ENCODE results near the gene HDAC8.
A peak's percentile ranks its signal among the peaks of the same experiment; 100 is the strongest.
"Not testable (repeated sequence)": the region's sequence is repeated elsewhere in the genome, so short reads cannot be mapped to it uniquely, and the experiment has no call there.

The HDAC8 gene

GRCh38 chrX:72566448-72566847 is 6.2 kb downstream of the HDAC8 start:
- TF ChIP-seq, protein P1, sequence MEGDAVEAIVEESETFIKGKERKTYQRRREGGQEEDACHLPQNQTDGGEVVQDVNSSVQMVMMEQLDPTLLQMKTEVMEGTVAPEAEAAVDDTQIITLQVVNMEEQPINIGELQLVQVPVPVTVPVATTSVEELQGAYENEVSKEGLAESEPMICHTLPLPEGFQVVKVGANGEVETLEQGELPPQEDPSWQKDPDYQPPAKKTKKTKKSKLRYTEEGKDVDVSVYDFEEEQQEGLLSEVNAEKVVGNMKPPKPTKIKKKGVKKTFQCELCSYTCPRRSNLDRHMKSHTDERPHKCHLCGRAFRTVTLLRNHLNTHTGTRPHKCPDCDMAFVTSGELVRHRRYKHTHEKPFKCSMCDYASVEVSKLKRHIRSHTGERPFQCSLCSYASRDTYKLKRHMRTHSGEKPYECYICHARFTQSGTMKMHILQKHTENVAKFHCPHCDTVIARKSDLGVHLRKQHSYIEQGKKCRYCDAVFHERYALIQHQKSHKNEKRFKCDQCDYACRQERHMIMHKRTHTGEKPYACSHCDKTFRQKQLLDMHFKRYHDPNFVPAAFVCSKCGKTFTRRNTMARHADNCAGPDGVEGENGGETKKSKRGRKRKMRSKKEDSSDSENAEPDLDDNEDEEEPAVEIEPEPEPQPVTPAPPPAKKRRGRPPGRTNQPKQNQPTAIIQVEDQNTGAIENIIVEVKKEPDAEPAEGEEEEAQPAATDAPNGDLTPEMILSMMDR (IDR thresholded peaks at IDR 0.05), result no peak
- no peak for TF ChIP-seq ZFX (IDR thresholded peaks at IDR 0.05; ENCODE audit: borderline replicate concordance)
- H3K27ac ChIP-seq, result no peak overlapping the region

DNA sequence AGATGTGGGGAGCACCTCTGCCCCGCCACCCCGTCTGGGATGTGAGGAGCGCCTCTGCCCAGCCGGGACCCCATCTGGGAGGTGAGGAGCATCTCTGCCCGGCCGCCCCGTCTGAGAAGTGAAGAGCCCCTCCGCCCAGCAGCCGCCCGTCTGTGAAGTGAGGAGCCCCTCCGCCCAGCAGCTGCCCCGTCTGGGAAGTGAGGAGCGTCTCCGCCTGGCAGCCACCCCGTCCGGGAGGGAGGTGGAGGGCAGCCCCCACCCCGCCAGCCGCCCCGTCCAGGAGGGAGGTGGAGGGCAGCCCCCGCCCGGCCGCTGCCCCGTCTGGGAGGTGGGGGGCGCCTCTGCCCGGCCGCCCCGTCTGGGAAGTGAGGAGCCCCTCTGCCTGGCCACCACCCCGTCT is 13.0 kb downstream of the HDAC8 start:
- not testable (repeated sequence) for H3K27ac ChIP-seq

- TF ChIP-seq, protein P1 (IDR thresholded peaks at IDR 0.05), result no peak
- no peak for TF ChIP-seq ZFX (IDR thresholded peaks at IDR 0.05; ENCODE audit: borderline replicate concordance)
- H3K27ac ChIP-seq, result no peak overlapping the region
These were observed 18.0 kb downstream of the HDAC8 start for GRCh38 chrX:72554448-72555140.

DNA sequence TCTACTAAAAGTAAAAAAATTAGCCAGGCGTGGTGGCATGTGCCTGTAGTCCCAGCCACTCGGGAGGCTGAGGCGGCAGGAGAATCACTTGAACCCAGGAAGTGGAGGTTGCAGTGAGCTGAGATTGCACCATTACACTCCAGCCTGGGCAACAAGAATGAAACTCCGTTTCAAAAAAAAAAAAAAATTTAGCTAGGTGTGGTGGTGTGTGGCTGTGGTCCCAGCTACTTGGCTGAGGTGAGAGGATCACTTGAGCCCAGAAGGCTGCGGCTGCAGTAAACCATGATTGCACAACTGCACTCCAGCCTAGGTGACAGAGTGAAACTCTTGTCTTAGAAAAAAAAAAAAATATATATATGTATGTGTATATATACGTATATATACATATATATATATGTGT is 20.2 kb downstream of the HDAC8 start:
- H3K27ac ChIP-seq, result not testable (repeated sequence)

GRCh38 chrX:72545990-72546389 is 26.7 kb downstream of the HDAC8 start:
- H3K27ac ChIP-seq, result no peak overlapping the region
- TF ChIP-seq, protein P1 (IDR thresholded peaks at IDR 0.05), result peak; percentile 33
- no peak for TF ChIP-seq ZFX (IDR thresholded peaks at IDR 0.05; ENCODE audit: borderline replicate concordance)

- no peak overlapping the region for H3K27ac ChIP-seq
- TF ChIP-seq, protein P1 (IDR thresholded peaks at IDR 0.05), result peak; percentile 39; the same call in 1 of the 2 replicates
- TF ChIP-seq ZFX (IDR thresholded peaks at IDR 0.05; ENCODE audit: borderline replicate concordance), result no peak
These were observed 32.3 kb downstream of the HDAC8 start for GRCh38 chrX:72540318-72540717.

- no peak overlapping the region for H3K27ac ChIP-seq
- TF ChIP-seq, protein P1 (IDR thresholded peaks at IDR 0.05), result no peak
- TF ChIP-seq ZFX (IDR thresholded peaks at IDR 0.05; ENCODE audit: borderline replicate concordance), result no peak
These were observed 32.8 kb downstream of the HDAC8 start for GRCh38 chrX:72539822-72540221.

DNA sequence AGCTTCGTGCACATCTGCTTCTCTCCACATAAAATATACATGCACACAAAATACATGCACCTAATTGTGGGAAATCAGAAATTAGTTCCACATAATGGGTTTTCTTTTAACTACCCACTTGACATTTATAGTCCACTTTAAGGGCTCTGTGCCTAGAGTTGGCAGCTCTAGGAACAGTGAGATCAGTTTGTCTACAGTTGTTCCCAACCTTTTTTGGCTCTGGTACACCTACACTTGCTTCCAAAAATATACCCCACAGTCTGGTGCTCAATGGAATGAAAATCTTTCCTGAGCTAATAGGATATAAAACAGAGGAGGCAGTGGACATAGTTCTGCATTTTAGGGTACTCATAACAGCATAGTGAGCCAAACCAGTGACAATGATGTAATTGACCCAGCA is 36.1 kb downstream of the HDAC8 start:
- H3K27ac ChIP-seq, result no peak overlapping the region
- TF ChIP-seq ZFX (IDR thresholded peaks at IDR 0.05; ENCODE audit: borderline replicate concordance), result no peak

GRCh38 chrX:72532366-72532765 is 40.3 kb downstream of the HDAC8 start:
- no peak overlapping the region for H3K27ac ChIP-seq
- no peak for TF ChIP-seq ZFX (IDR thresholded peaks at IDR 0.05; ENCODE audit: borderline replicate concordance)
- TF ChIP-seq, protein P1 (IDR thresholded peaks at IDR 0.05), result no peak
